Forelimb muscle (tissue), 1 donor: ENCODE measurements around the gene LEO1. TPM values are rescaled to one million over a fixed set of nuclear protein-coding genes. Genes with fewer than 3 reads are reported as not detected.
"Not testable (repeated sequence)": the region's sequence is repeated elsewhere in the genome, so short reads cannot be mapped to it uniquely, and the experiment has no call there.

Experiments used
- DNase-seq: peaks from one replicate; pipeline ENCODE4 v3.0.0-alpha.2; 2013; ENCODE audit warnings: low read depth
- polyA plus RNA-seq: library from polyadenylated mRNA; unstranded; fragments of 120-200 nt; gene quantifications from one replicate; pipeline ENCODE4 v1.2.1, GENCODE V29; 2013; ENCODE audit not compliant: insufficient read length

Gene LEO1
- polyA plus RNA-seq, 1 donor, result 18.6 TPM

- DNase-seq, result no peak
Measured at GRCh38 chr15:52003710-52004109, 32.1 kb upstream of the LEO1 start.

GRCh38 chr15:52003089-52003488 is 31.5 kb upstream of the LEO1 start:
- not testable (repeated sequence) for DNase-seq

- DNase-seq, result no peak
Measured at GRCh38 chr15:52002351-52002750, 30.8 kb upstream of the LEO1 start.

- no peak for DNase-seq
Measured at GRCh38 chr15:51992953-51993352, 21.4 kb upstream of the LEO1 start.

GRCh38 chr15:51991141-51991540 is 19.6 kb upstream of the LEO1 start:
- DNase-seq, result no peak

GRCh38 chr15:51982770-51983103 is 11.2 kb upstream of the LEO1 start:
- DNase-seq, result no peak

GRCh38 chr15:51982013-51982769 is 10.6 kb upstream of the LEO1 start:
- no peak for DNase-seq

GRCh38 chr15:51973775-51974174 is 2.2 kb upstream of the LEO1 start:
- no peak for DNase-seq

- no peak for DNase-seq
Measured at GRCh38 chr15:51973220-51973619, 1.6 kb upstream of the LEO1 start.

- DNase-seq, result no peak
Measured at GRCh38 chr15:51971032-51971374, 575 bp downstream of the LEO1 start.

GRCh38 chr15:51970132-51970817 is 1.3 kb downstream of the LEO1 start:
- no peak for DNase-seq

GRCh38 chr15:51969728-51970127 is 1.9 kb downstream of the LEO1 start:
- DNase-seq, result no peak

GRCh38 chr15:51967583-51967982 is 4.0 kb downstream of the LEO1 start:
- DNase-seq, result no peak

- DNase-seq, result no peak
Measured at GRCh38 chr15:51966192-51966591, 5.4 kb downstream of the LEO1 start.

GRCh38 chr15:51965691-51966090 is 5.9 kb downstream of the LEO1 start:
- DNase-seq, result no peak

GRCh38 chr15:51955504-51955903 is 16.1 kb downstream of the LEO1 start:
- no peak for DNase-seq

GRCh38 chr15:51952805-51953204 is 18.8 kb downstream of the LEO1 start:
- no peak for DNase-seq

- no peak for DNase-seq
Measured at GRCh38 chr15:51947124-51947523, 24.5 kb downstream of the LEO1 start.

- DNase-seq, result no peak
Measured at GRCh38 chr15:51939216-51939615, 32.4 kb downstream of the LEO1 start.

- no peak for DNase-seq
Measured at GRCh38 chr15:51938286-51938685, 33.3 kb downstream of the LEO1 start.

GRCh38 chr15:51936105-51936478 is 35.5 kb downstream of the LEO1 start:
- DNase-seq, result no peak

GRCh38 chr15:51935466-51936104 is 36.0 kb downstream of the LEO1 start:
- DNase-seq, result no peak

- DNase-seq, result no peak
Measured at GRCh38 chr15:51932161-51932560, 39.4 kb downstream of the LEO1 start.
